OCI-LY1 (cell line): ENCODE measurements around the gene TAC3.

Source experiments
- CTCF ChIP-seq: fragments of 200-600 bp; sonication (generic), shearing (Covaris generic); IDR thresholded peaks from 2 replicates; pipeline ENCODE4 v1.5.1; 2017; ENCODE audit warnings: mild to moderate bottlenecking, antibody characterized with exemption, low read length, moderate library complexity, mixed read lengths
- EZH2 ChIP-seq: fragments of 200-600 bp; sonication (generic), shearing (Covaris generic); IDR thresholded peaks from 2 replicates; pipeline ENCODE4 v1.8.0; 2017; ENCODE audit warnings: borderline replicate concordance, mixed run types, mild to moderate bottlenecking, antibody characterized with exemption, low read length, moderate library complexity, mixed read lengths

GRCh38 chr12:57000393-57000792 is 15.9 kb downstream of the TAC3 start:
- TF ChIP-seq EZH2 (no peak), CTCF (no peak)
